ENCODE data around the gene DOP1B. TPM values are rescaled to one million over a fixed set of nuclear protein-coding genes. Genes with fewer than 3 reads are reported as not detected.
A peak's percentile ranks its signal among the peaks of the same experiment; 100 is the strongest.

DOP1B gene
- total RNA-seq, 2 experiments from 2014 or later, result 4.2 to 9.2 TPM

DNA sequence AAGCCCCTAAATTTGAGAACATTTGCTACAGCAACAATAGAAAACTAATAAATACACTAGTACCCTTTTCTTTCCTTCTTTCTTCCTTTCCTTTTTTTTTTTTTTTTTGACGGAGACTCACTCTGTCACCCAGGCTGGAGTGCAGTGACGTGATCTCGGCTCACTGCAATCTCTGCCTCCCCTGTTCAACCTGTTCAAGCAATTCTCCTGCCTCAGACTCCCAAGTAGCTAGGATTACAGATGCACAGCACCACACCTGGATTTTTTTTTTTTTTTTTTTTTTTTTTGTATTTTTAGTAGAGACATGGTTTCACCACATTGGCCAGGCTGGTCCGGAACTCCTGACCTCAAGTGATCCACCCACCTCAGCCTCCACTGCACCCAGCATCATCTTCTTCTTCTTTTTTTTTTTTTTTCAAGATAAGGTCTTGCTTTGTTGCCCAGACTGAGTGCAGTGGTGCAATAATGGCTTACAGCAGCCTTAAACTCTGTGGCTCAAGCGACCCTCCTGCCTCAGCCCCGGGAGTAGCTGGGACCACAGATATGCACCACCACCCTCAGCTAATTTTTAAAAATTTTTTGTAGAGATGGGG is 41.4 kb upstream of the DOP1B start:
- no TSS peak for BruUV-seq (replicated peaks)
- ChIA-PET CTCF (ENCODE audit: unreplicated experiment) (no interaction called here), POLR2A (interaction anchor here (0.7 to 1.1 kb wide), 3 partner anchors 9 to 641 kb away, joined by 3 to 4 read pairs (median 3); no protein-coding TSS in a partner anchor)
- Histone ChIP-seq H2AFZ (ENCODE audit: low read length) (0 out of 2 replicates have a peak overlapping the region, but pooled peaks have one; percentile 25), H3K36me3 (ENCODE audit: insufficient read depth, low read length) (no peaks in the 10 kb centered on the region), H3K9me3 (ENCODE audit: low read length) (no peaks in the 10 kb centered on the region), H3K4me2 (ENCODE audit: low read length) (no peak overlapping the region), H3K4me1 (ENCODE audit: insufficient read depth, low read length, poor library complexity, severe bottlenecking) (peaks cover 13% of the 10 kb centered on the region), H3K79me2 (ENCODE audit: insufficient read depth, low read depth, low read length) (no peaks in the 10 kb centered on the region), H4K20me1 (ENCODE audit: insufficient read depth, low read length) (no peaks in the 10 kb centered on the region), H3K9me2 (ENCODE audit: insufficient read depth, low read length) (no peaks in the 10 kb centered on the region), H3K4me3 (ENCODE audit: low read depth, low read length, poor library complexity, severe bottlenecking) (no peak overlapping the region), H3K27ac (ENCODE audit: low read depth, low read length, poor library complexity, severe bottlenecking) (no peak overlapping the region)
- TF ChIP-seq EZH2phosphoT487 (IDR thresholded peaks at IDR 0.05; ENCODE audit: borderline replicate concordance, low read depth, low read length) (no peak), CTCF (conservative IDR thresholded peaks at IDR 0.05; ENCODE audit: low read length) (no peak)
- no peak for DNase-seq (ENCODE audit: low spot score)
- intact Hi-C loops (cut with micrococcal nuclease; ENCODE audit: unreplicated experiment), result loop anchor here (10.0 kb wide), 1 partner anchor 180 kb away; no protein-coding TSS in a partner anchor

DNA sequence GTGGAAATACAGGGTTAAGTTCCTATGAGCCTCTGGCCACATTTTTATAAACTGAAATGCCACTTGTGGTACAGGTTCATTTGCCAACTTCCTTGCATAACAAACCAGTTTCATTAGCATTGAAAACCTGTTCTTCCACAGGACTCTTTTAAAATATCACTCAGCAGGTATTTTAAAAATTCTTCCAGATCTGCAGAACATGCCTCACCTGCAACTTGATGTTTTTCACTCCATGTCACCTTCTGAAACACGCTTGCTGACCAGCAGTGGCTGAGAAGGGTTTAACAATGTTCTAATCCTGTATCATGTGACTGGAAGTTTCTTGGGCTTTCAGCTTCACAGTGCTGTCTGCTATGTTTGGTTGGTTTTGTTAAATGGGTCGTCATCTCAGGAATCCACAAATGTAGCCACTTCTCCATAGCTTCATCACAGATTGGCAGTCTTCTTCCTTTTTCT is 39.3 kb upstream of the DOP1B start:
- Histone ChIP-seq H4K20me1 (ENCODE audit: insufficient read depth, low read length) (no peaks in the 10 kb centered on the region), H3K36me3 (ENCODE audit: insufficient read depth, low read length) (no peaks in the 10 kb centered on the region), H3K4me2 (ENCODE audit: low read length) (no peak overlapping the region), H2AFZ (ENCODE audit: low read length) (no peak overlapping the region), H3K4me1 (ENCODE audit: insufficient read depth, low read length, poor library complexity, severe bottlenecking) (peaks cover 11% of the 10 kb centered on the region), H3K4me3 (ENCODE audit: low read depth, low read length, poor library complexity, severe bottlenecking) (no peak overlapping the region), H3K9me2 (ENCODE audit: insufficient read depth, low read length) (no peaks in the 10 kb centered on the region), H3K79me2 (ENCODE audit: insufficient read depth, low read depth, low read length) (no peaks in the 10 kb centered on the region), H3K9me3 (ENCODE audit: low read length) (no peaks in the 10 kb centered on the region), H3K27ac (ENCODE audit: low read depth, low read length, poor library complexity, severe bottlenecking) (no peak overlapping the region)
- POLR2A ChIA-PET, result interaction anchor here (0.6 to 0.9 kb wide), 2 partner anchors 16 to 72 kb away, joined by 3 read pairs; no protein-coding TSS in a partner anchor
- no peak for DNase-seq (ENCODE audit: low spot score)
- CTCF ChIA-PET (ENCODE audit: unreplicated experiment), result interaction anchor here (1.2 kb wide), 1 partner anchor 10 kb away, joined by 3 read pairs; no protein-coding TSS in a partner anchor
- TF ChIP-seq EZH2phosphoT487 (IDR thresholded peaks at IDR 0.05; ENCODE audit: borderline replicate concordance, low read depth, low read length) (no peak), CTCF (conservative IDR thresholded peaks at IDR 0.05; ENCODE audit: low read length) (no peak)
- intact Hi-C loops (cut with micrococcal nuclease; ENCODE audit: unreplicated experiment), result loop anchor here (10.0 kb wide), 1 partner anchor 183 kb away; no protein-coding TSS in a partner anchor
- no TSS peak for BruUV-seq (replicated peaks)

GRCh38 chr21:36120304-36120888 is 36.2 kb upstream of the DOP1B start:
- H3K9me3 ChIP-seq (ENCODE audit: low read length), result no peaks in the 10 kb centered on the region
- H3K4me1 ChIP-seq (ENCODE audit: insufficient read depth, low read length, poor library complexity, severe bottlenecking), result no peaks in the 10 kb centered on the region
- H3K27ac ChIP-seq (ENCODE audit: low read depth, low read length, poor library complexity, severe bottlenecking), result no peak overlapping the region
- no peaks in the 10 kb centered on the region for H3K79me2 ChIP-seq (ENCODE audit: insufficient read depth, low read depth, low read length)
- BruUV-seq (replicated peaks), result no TSS peak
- H3K4me2 ChIP-seq (ENCODE audit: low read length), result no peak overlapping the region
- no peak for DNase-seq (ENCODE audit: low spot score)
- TF ChIP-seq CTCF (conservative IDR thresholded peaks at IDR 0.05; ENCODE audit: low read length) (no peak), EZH2phosphoT487 (IDR thresholded peaks at IDR 0.05; ENCODE audit: borderline replicate concordance, low read depth, low read length) (no peak)
- no peak overlapping the region for H2AFZ ChIP-seq (ENCODE audit: low read length)
- CTCF ChIA-PET (ENCODE audit: unreplicated experiment), result no interaction called here
- no peaks in the 10 kb centered on the region for H3K9me2 ChIP-seq (ENCODE audit: insufficient read depth, low read length)
- H3K36me3 ChIP-seq (ENCODE audit: insufficient read depth, low read length), result no peaks in the 10 kb centered on the region
- intact Hi-C loops (cut with micrococcal nuclease; ENCODE audit: unreplicated experiment), result no loop called here
- no peaks in the 10 kb centered on the region for H4K20me1 ChIP-seq (ENCODE audit: insufficient read depth, low read length)
- POLR2A ChIA-PET, result no interaction called here
- H3K4me3 ChIP-seq (ENCODE audit: low read depth, low read length, poor library complexity, severe bottlenecking), result no peak overlapping the region

All from OCI-LY7 (cell line).